ENCODE data around the gene CACNA2D3.

DNA sequence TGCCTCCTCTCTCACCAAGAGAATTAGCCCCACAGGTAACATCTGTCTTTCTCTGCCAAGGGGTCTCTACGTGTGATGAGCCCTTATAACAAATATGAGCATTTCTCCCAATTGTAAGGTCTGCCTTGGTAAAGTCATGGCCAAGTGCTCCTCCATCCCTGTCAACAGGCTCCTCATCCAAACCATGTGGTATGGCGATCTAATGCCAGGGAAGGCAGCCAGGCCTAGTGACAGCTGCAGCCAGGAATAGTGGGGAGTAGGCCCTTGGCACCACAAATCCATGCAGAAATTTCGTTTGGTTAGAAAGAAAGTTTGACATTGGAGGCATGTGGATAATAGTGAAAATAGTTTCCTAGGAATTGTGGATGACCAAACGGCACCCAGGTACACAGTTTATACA, 810.3 kb downstream of the CACNA2D3 start:
- TF ChIP-seq CTCF (conservative IDR thresholded peaks at IDR 0.05; ENCODE audit: low read length), result no peak
- no peak for TF ChIP-seq EZH2phosphoT487 (IDR thresholded peaks at IDR 0.05; ENCODE audit: borderline replicate concordance, low read depth, low read length)
